Endodermal cell (in vitro differentiated cells): ENCODE results near the gene RPP21. TPM values are rescaled to one million over a fixed set of nuclear protein-coding genes. Genes with fewer than 3 reads are reported as not detected.
"Not testable (repeated sequence)": the region's sequence is repeated elsewhere in the genome, so short reads cannot be mapped to it uniquely, and the experiment has no call there.

Source experiments
- DNase-seq: peaks from one replicate; pipeline ENCODE4 v3.0.0-alpha.2; 2017
- H3K27ac ChIP-seq: 2 replicates; pipeline ENCODE4 v1.5.1; 2013; ENCODE audit warnings: mild to moderate bottlenecking, low read depth, low read length, moderate library complexity
- H3K27me3 ChIP-seq: 2 replicates; pipeline ENCODE4 v1.6.1; 2013; ENCODE audit warnings: mild to moderate bottlenecking, low read length, moderate library complexity; ENCODE audit not compliant: insufficient read depth, control insufficient read depth, poor library complexity, severe bottlenecking
- H3K36me3 ChIP-seq: 2 replicates; pipeline ENCODE4 v1.7.0; 2013; ENCODE audit warnings: mild to moderate bottlenecking, low read length, moderate library complexity; ENCODE audit not compliant: control insufficient read depth, insufficient read depth
- H3K4me1 ChIP-seq: one replicate; pipeline ENCODE4 v1.7.0; 2013; ENCODE audit warnings: low read length; ENCODE audit not compliant: control insufficient read depth, insufficient read depth
- H3K4me3 ChIP-seq: 2 replicates; pipeline ENCODE4 v1.5.1; 2013; ENCODE audit warnings: mild to moderate bottlenecking, low read length, moderate library complexity
- H3K9ac ChIP-seq: 2 replicates; pipeline ENCODE4 v1.6.1; 2013; ENCODE audit warnings: mild to moderate bottlenecking, low read length, moderate library complexity; ENCODE audit not compliant: poor library complexity, severe bottlenecking; ENCODE audit errors: extremely low read depth
- H3K9me3 ChIP-seq: 2 replicates; pipeline ENCODE4 v1.6.1; 2013; ENCODE audit warnings: mild to moderate bottlenecking, low read length, moderate library complexity; ENCODE audit not compliant: control insufficient read depth
- H3K27ac Mint-ChIP-seq: 2 replicates; pipeline ENCODE4 v1.8.0; 2020; ENCODE audit warnings: mixed read lengths
- H3K27me3 Mint-ChIP-seq: 2 replicates; pipeline ENCODE4 v1.8.0; 2021; ENCODE audit warnings: mild to moderate bottlenecking, mixed read lengths; ENCODE audit not compliant: insufficient read depth
- H3K36me3 Mint-ChIP-seq: 2 replicates; pipeline ENCODE4 v1.8.0; 2020; ENCODE audit warnings: low read depth, mixed read lengths
- H3K4me1 Mint-ChIP-seq: 2 replicates; pipeline ENCODE4 v1.8.0; 2020; ENCODE audit warnings: mixed read lengths
- H3K4me3 Mint-ChIP-seq: 2 replicates; pipeline ENCODE4 v1.8.0; 2020; ENCODE audit warnings: mild to moderate bottlenecking, moderate library complexity, mixed read lengths
- H3K9me3 Mint-ChIP-seq: 2 replicates; pipeline ENCODE4 v1.8.0; 2020; ENCODE audit warnings: mild to moderate bottlenecking, mixed read lengths
- WGBS, 2 experiments: methylation state at CpG; one replicate each; pipeline versions ENCODE4 v1.1.5 to v1.1.7; 2013; ENCODE audit warnings: missing lambda C conversion rate in 2 of 2, mixed read lengths in 1 of 2; ENCODE audit not compliant: insufficient coverage in 1 of 2, insufficient read length in 1 of 2; 5-methylcytosine and 5-hydroxymethylcytosine counted together
- total RNA-seq, 2 donors: library from RNA; stranded (reverse); fragmentation: NEBNext Ultra II Directional in 1 of 2; extraction: Animal tissue kit (Norgen Biotek cat#: 25700) in 1 of 2; gene quantifications; 2 replicates in 1 of 2; 3 replicates in 1 of 2; pipeline ENCODE4 v1.2.1, GENCODE V29; 2021
- TF ChIP-seq, protein P1 (sequence below): fragments of 200-600 bp; sonication (generic); conservative IDR thresholded peaks from 2 replicates; pipeline ENCODE4 v1.5.0; 2021; ENCODE audit warnings: antibody characterized with exemption, mild to moderate bottlenecking

The RPP21 gene
- total RNA-seq, 2 donors from 2014 or later = 52.2 to 59.7 TPM

DNA sequence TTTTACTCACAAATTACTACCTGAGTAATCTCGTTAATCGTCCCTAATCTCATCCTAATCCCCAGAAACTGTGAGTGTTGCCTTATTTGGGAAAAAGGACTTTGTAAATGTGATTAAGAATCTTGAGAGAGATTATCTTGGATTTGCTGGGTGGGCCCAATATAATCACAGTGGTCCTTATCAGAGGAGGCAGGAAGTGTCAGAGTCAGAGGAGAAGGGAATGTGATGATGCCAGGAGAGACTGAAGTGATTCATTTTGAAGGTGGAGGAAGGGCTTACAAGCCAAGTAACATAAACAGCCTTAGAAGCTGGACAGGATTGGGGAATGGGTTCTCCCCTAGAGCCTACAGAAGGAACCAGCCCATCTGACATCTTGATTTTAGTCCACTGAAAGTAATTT, 16.7 kb downstream of the RPP21 start:
- Histone ChIP-seq H3K9ac (no peak overlapping the region), H3K4me1 (peaks cover 7% of the 10 kb centered on the region), H3K27ac (no peak overlapping the region), H3K27me3 (peaks cover 59% of the 10 kb centered on the region), H3K9me3 (peaks cover 14% of the 10 kb centered on the region), H3K4me3 (peak overlapping the region; percentile 25), H3K36me3 (no peaks in the 10 kb centered on the region)
- Mint-ChIP-seq H3K4me3 (no peak overlapping the region), H3K27me3 (peaks cover 77% of the 10 kb centered on the region), H3K36me3 (no peaks in the 10 kb centered on the region), H3K4me1 (peaks cover 32% of the 10 kb centered on the region), H3K9me3 (peaks cover 15% of the 10 kb centered on the region), H3K27ac (no peak overlapping the region)
- 92% methylated on average over 2 of the region's 2 CpGs; no CpG with 5 or more reads in 1 of the 2 experiments for WGBS, 2 experiments
- no peak for DNase-seq
- TF ChIP-seq, protein P1, sequence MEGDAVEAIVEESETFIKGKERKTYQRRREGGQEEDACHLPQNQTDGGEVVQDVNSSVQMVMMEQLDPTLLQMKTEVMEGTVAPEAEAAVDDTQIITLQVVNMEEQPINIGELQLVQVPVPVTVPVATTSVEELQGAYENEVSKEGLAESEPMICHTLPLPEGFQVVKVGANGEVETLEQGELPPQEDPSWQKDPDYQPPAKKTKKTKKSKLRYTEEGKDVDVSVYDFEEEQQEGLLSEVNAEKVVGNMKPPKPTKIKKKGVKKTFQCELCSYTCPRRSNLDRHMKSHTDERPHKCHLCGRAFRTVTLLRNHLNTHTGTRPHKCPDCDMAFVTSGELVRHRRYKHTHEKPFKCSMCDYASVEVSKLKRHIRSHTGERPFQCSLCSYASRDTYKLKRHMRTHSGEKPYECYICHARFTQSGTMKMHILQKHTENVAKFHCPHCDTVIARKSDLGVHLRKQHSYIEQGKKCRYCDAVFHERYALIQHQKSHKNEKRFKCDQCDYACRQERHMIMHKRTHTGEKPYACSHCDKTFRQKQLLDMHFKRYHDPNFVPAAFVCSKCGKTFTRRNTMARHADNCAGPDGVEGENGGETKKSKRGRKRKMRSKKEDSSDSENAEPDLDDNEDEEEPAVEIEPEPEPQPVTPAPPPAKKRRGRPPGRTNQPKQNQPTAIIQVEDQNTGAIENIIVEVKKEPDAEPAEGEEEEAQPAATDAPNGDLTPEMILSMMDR = no peak

DNA sequence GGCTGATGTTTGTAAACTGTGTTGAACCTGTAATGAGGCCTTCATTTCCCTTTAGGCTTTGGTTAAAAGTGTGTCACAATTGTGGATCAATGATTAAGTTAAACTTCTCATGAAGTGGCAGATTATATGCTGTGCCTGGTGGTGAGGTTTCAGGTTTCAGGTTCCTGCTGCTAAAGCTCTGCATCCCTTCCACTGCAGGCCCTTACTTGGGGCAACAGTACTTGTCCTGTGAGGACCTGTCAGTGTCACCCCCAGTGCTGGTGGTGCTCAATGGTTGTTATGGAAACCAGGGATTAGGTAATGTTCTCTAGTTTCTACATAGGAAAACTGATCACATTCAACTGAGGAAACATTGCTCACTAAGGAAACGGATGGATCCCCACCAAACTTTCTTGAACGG, 18.5 kb downstream of the RPP21 start:
- peaks cover 80% of the 10 kb centered on the region for H3K27me3 Mint-ChIP-seq

DNA sequence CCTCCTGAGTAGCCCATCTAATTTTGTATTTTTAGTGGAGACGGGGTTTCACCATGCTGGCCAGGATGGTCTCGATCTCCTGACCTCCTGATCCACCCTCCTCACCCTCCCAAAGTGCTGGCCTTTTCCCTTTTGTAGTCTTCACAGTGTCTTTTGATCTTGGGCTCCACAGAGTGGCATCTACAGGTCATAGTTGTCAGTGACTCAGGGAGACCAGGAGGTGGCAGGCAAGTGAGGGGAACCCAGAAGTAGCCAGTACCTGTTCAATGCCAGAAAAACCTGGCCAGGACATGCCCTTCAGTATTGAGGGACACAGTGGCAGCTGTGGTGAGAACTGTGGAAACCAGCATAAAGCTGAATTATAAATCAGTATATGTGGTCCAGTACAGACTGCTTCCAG, 19.6 kb downstream of the RPP21 start:
- TF ChIP-seq, protein P1 = peak; percentile 66
- DNase-seq = peak; percentile 63
- no peak overlapping the region for H3K27ac Mint-ChIP-seq
- H3K4me1 Mint-ChIP-seq = peaks cover 20% of the 10 kb centered on the region
- Histone ChIP-seq H3K27ac (no peak overlapping the region), H3K4me1 (peaks cover 2% of the 10 kb centered on the region), H3K9me3 (peaks cover 14% of the 10 kb centered on the region), H3K4me3 (no peak overlapping the region), H3K36me3 (no peaks in the 10 kb centered on the region), H3K27me3 (peaks cover 52% of the 10 kb centered on the region), H3K9ac (no peak overlapping the region)
- H3K4me3 Mint-ChIP-seq = no peak overlapping the region
- 81 to 89% methylated on average over 2 of the region's 2 CpGs for WGBS, 2 experiments
- peaks cover 15% of the 10 kb centered on the region for H3K9me3 Mint-ChIP-seq
- H3K36me3 Mint-ChIP-seq = no peaks in the 10 kb centered on the region
- peaks cover 84% of the 10 kb centered on the region for H3K27me3 Mint-ChIP-seq

More for the DNA sequence above, 18.5 kb downstream of the RPP21 start:
- H3K4me3 ChIP-seq = no peak overlapping the region
- Mint-ChIP-seq H3K27ac (no peak overlapping the region), H3K4me3 (no peak overlapping the region), H3K36me3 (no peaks in the 10 kb centered on the region), H3K4me1 (peaks cover 26% of the 10 kb centered on the region), H3K9me3 (peaks cover 15% of the 10 kb centered on the region)
- H3K36me3 ChIP-seq = no peaks in the 10 kb centered on the region
- no peak overlapping the region for H3K27ac ChIP-seq
- DNase-seq = no peak
- H3K27me3 ChIP-seq = peaks cover 63% of the 10 kb centered on the region
- peaks cover 14% of the 10 kb centered on the region for H3K9me3 ChIP-seq
- peaks cover 7% of the 10 kb centered on the region for H3K4me1 ChIP-seq
- 90 to 91% methylated on average over 2 of the region's 2 CpGs for WGBS, 2 experiments
- TF ChIP-seq, protein P1 = no peak
- no peak overlapping the region for H3K9ac ChIP-seq

DNA sequence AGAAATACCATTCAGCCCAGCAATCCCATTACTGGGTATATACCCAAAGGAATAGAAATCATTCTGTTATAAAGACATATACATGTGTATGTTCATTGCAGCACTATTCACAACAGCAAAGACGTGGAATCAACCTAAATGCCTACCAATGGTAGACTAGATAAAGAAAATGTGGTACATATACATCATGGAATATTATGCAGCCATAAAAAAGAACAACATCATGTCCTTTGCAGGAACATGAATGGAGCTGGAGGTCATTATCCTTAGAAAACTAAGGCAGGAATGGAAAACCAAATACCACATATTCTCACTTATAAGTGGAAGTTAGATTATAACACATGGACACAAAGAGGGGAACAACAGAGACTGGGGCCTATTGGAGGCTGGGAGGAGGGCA, 24.3 kb downstream of the RPP21 start:
- not testable (repeated sequence) for H3K36me3 Mint-ChIP-seq, H3K4me3 Mint-ChIP-seq, H3K36me3 ChIP-seq, H3K27ac ChIP-seq, DNase-seq, H3K4me1 Mint-ChIP-seq, H3K9me3 ChIP-seq, H3K4me3 ChIP-seq, H3K9ac ChIP-seq, H3K9me3 Mint-ChIP-seq, H3K27ac Mint-ChIP-seq, H3K4me1 ChIP-seq
- H3K27me3 ChIP-seq = peaks cover 64% of the 10 kb centered on the region
- no CpG with 5 or more reads among the region's 1 CpG for WGBS, 2 experiments
- H3K27me3 Mint-ChIP-seq = peaks cover 68% of the 10 kb centered on the region
